Brain microvascular endothelial cell (primary cell): Measurements from ENCODE around the gene MAD1L1.
A peak's percentile ranks its signal among the peaks of the same experiment; 100 is the strongest.

Source experiments
- DNase-seq: peaks from one replicate; pipeline ENCODE4 v3.0.0-alpha.2; 2020
- H3K27ac ChIP-seq: fragments of 250-450 bp; sonication (Bioruptor Pico); 2 replicates; pipeline ENCODE4 v1.5.1; 2020; ENCODE audit warnings: mild to moderate bottlenecking, moderate library complexity
- H3K27me3 ChIP-seq: fragments of 250-450 bp; sonication (Bioruptor Pico); replicated peaks from 2 replicates; pipeline ENCODE4 v1.5.1; 2020; ENCODE audit warnings: mild to moderate bottlenecking
- H3K36me3 ChIP-seq: fragments of 250-450 bp; sonication (Bioruptor Pico); replicated peaks from 2 replicates; pipeline ENCODE4 v1.5.1; 2020; ENCODE audit warnings: mild to moderate bottlenecking
- H3K4me3 ChIP-seq: 2 replicates; pipeline ENCODE4 v1.5.1; 2011; ENCODE audit warnings: low read depth, mild to moderate bottlenecking, control low read depth, low read length, moderate library complexity
- in situ Hi-C: cut with HindIII; loops from 2 replicates; pipeline ENCODE4 v1.10.0; 2017; ENCODE audit warnings: low sequenced_read_pairs, low pct_ligation_motif_present
- TF ChIP-seq, protein P1 (sequence below): IDR thresholded peaks from 2 replicates; pipeline ENCODE4 v1.5.1; 2011; ENCODE audit warnings: low read depth, mild to moderate bottlenecking, moderate library complexity, low read length, control low read depth, inconsistent platforms; ENCODE audit errors: missing control alignments

MAD1L1 gene

DNA sequence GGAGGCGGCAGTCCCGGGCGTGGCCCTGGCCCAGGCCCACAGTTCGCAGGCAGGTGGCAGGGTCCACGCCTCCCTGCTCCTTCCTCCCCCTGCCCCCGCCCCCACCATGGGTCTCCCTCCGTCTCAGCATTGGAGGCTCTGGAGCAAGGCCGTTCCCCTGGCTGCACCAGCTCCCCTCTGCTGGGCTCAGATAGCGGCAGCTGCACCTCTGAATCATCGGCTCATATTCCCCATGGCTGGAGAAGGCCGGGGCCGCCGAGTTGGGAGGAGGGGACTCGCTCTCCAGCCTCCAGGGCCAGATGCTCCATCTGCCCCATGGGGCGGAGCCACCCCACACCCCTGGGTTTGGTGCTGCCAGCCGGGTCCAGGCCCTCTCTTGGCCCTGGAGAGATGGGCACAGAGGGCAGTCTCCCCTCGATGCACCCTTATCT lies 417.7 kb downstream of the MAD1L1 start:
- in situ Hi-C loops = no loop called here

GRCh38 chr7:1814089-1814811 lies 418.5 kb downstream of the MAD1L1 start:
- in situ Hi-C loops = no loop called here
- Histone ChIP-seq H3K27me3 (no peaks in the 10 kb centered on the region), H3K4me3 (no peak overlapping the region), H3K27ac (no peak overlapping the region), H3K36me3 (no peaks in the 10 kb centered on the region)
- no peak for DNase-seq
- TF ChIP-seq, protein P1, sequence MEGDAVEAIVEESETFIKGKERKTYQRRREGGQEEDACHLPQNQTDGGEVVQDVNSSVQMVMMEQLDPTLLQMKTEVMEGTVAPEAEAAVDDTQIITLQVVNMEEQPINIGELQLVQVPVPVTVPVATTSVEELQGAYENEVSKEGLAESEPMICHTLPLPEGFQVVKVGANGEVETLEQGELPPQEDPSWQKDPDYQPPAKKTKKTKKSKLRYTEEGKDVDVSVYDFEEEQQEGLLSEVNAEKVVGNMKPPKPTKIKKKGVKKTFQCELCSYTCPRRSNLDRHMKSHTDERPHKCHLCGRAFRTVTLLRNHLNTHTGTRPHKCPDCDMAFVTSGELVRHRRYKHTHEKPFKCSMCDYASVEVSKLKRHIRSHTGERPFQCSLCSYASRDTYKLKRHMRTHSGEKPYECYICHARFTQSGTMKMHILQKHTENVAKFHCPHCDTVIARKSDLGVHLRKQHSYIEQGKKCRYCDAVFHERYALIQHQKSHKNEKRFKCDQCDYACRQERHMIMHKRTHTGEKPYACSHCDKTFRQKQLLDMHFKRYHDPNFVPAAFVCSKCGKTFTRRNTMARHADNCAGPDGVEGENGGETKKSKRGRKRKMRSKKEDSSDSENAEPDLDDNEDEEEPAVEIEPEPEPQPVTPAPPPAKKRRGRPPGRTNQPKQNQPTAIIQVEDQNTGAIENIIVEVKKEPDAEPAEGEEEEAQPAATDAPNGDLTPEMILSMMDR = no peak

More for the DNA sequence above, 417.7 kb downstream of the MAD1L1 start:
- Histone ChIP-seq H3K4me3 (no peak overlapping the region), H3K27ac (no peak overlapping the region), H3K36me3 (no peaks in the 10 kb centered on the region), H3K27me3 (no peaks in the 10 kb centered on the region)
- DNase-seq = no peak
- TF ChIP-seq, protein P1 = no peak

- H3K36me3 ChIP-seq = no peaks in the 10 kb centered on the region
- H3K27me3 ChIP-seq = no peaks in the 10 kb centered on the region
- in situ Hi-C loops = no loop called here
- TF ChIP-seq, protein P1 = no peak
- no peak overlapping the region for H3K27ac ChIP-seq
- no peak for DNase-seq
- H3K4me3 ChIP-seq = no peak overlapping the region
Measured at GRCh38 chr7:1813394-1814088, 419.2 kb downstream of the MAD1L1 start.

GRCh38 chr7:1812509-1813393 lies 420.0 kb downstream of the MAD1L1 start:
- Histone ChIP-seq H3K36me3 (no peaks in the 10 kb centered on the region), H3K27ac (no peak overlapping the region), H3K4me3 (no peak overlapping the region), H3K27me3 (no peaks in the 10 kb centered on the region)
- TF ChIP-seq, protein P1 = peak; percentile 47
- no peak for DNase-seq
- in situ Hi-C loops = no loop called here

- TF ChIP-seq, protein P1 = no peak
- Histone ChIP-seq H3K36me3 (no peaks in the 10 kb centered on the region), H3K27ac (no peak overlapping the region), H3K4me3 (no peak overlapping the region), H3K27me3 (no peaks in the 10 kb centered on the region)
- no peak for DNase-seq
- in situ Hi-C loops = no loop called here
Measured at GRCh38 chr7:1811850-1812508, 420.8 kb downstream of the MAD1L1 start.
